ENCODE measurements around the gene PACS2.

Gene PACS2

GRCh38 chr14:105390849-105391500, 76.4 kb downstream of the PACS2 start:
- DNase-seq = no peak
- ChIA-PET POLR2A (no interaction called here), CTCF (interaction anchor here (1.3 to 3.2 kb wide), 5 partner anchors 8 to 43 kb away, joined by 3 to 16 read pairs (median 6); partner anchors contain the start of gene TEX22)
- H3K4me3 ChIP-seq (ENCODE audit: control insufficient read depth in 1 of 7, extremely low read depth in 1 of 7, insufficient read depth in 4 of 7, low read depth in 2 of 7, low read length in 6 of 7) = no peak overlapping the region
- H3K9me3 ChIP-seq (ENCODE audit: control extremely low read depth in 1 of 5, control insufficient read depth in 4 of 5, insufficient read depth in 2 of 5, low read depth in 1 of 5, low read length in 4 of 5) = no peaks in the 10 kb centered on the region
- H3K27me3 ChIP-seq (replicated peaks in 2 of 5; ENCODE audit: control insufficient read depth in 4 of 5, insufficient read depth in 5 of 5, low read length in 4 of 5) = no peaks in the 10 kb centered on the region
- peaks cover 0 to 44% (median 25%) of the 10 kb centered on the region in 4 experiments for H3K4me1 ChIP-seq (ENCODE audit: control extremely low read depth in 1 of 4, control insufficient read depth in 4 of 4, insufficient read depth in 4 of 4, low read length in 3 of 4)
- H3K27ac ChIP-seq (ENCODE audit: insufficient read depth in 1 of 2, low read depth in 1 of 2, low read length in 2 of 2, poor library complexity in 1 of 2, severe bottlenecking in 2 of 2) = peak overlapping the region in 1 of 2 experiments; percentile 38
- 93% methylated on average over 21 of the region's 24 CpGs for WGBS (ENCODE audit: insufficient coverage)
- H3K36me3 ChIP-seq (ENCODE audit: control insufficient read depth in 4 of 4, insufficient read depth in 4 of 4, low read length in 3 of 4) = peaks cover 0 to 25% (median 10%) of the 10 kb centered on the region in 4 experiments

GRCh38 chr14:105391541-105391940, 77.0 kb downstream of the PACS2 start:
- H3K4me3 ChIP-seq (ENCODE audit: control insufficient read depth in 1 of 7, extremely low read depth in 1 of 7, insufficient read depth in 4 of 7, low read depth in 2 of 7, low read length in 6 of 7) = no peak overlapping the region
- H3K27ac ChIP-seq (ENCODE audit: insufficient read depth in 1 of 2, low read depth in 1 of 2, low read length in 2 of 2, poor library complexity in 1 of 2, severe bottlenecking in 2 of 2) = no peak overlapping the region
- H3K27me3 ChIP-seq (replicated peaks in 2 of 5; ENCODE audit: control insufficient read depth in 4 of 5, insufficient read depth in 5 of 5, low read length in 4 of 5) = no peaks in the 10 kb centered on the region
- POLR2A ChIA-PET = no interaction called here
- no peak for DNase-seq
- peaks cover 0 to 46% (median 26%) of the 10 kb centered on the region in 4 experiments for H3K4me1 ChIP-seq (ENCODE audit: control extremely low read depth in 1 of 4, control insufficient read depth in 4 of 4, insufficient read depth in 4 of 4, low read length in 3 of 4)
- CTCF ChIA-PET = interaction anchor here (1.2 to 4.5 kb wide), 3 partner anchors 15 to 22 kb away, joined by 3 to 24 read pairs (median 5); no protein-coding TSS in a partner anchor
- peaks cover 0 to 20% (median 7%) of the 10 kb centered on the region in 4 experiments for H3K36me3 ChIP-seq (ENCODE audit: control insufficient read depth in 4 of 4, insufficient read depth in 4 of 4, low read length in 3 of 4)
- WGBS (ENCODE audit: insufficient coverage) = 95% methylated on average over 18 of the region's 23 CpGs
- H3K9me3 ChIP-seq (ENCODE audit: control extremely low read depth in 1 of 5, control insufficient read depth in 4 of 5, insufficient read depth in 2 of 5, low read depth in 1 of 5, low read length in 4 of 5) = no peaks in the 10 kb centered on the region

GRCh38 chr14:105392131-105393090, 77.9 kb downstream of the PACS2 start:
- 98% methylated on average over 33 of the region's 40 CpGs for WGBS (ENCODE audit: insufficient coverage)
- Histone ChIP-seq H3K4me1 (ENCODE audit: control extremely low read depth in 1 of 4, control insufficient read depth in 4 of 4, insufficient read depth in 4 of 4, low read length in 3 of 4) (peaks cover 0 to 54% (median 34%) of the 10 kb centered on the region in 4 experiments), H3K4me3 (ENCODE audit: control insufficient read depth in 1 of 7, extremely low read depth in 1 of 7, insufficient read depth in 4 of 7, low read depth in 2 of 7, low read length in 6 of 7) (no peak overlapping the region), H3K27me3 (replicated peaks in 2 of 5; ENCODE audit: control insufficient read depth in 4 of 5, insufficient read depth in 5 of 5, low read length in 4 of 5) (no peaks in the 10 kb centered on the region), H3K27ac (ENCODE audit: insufficient read depth in 1 of 2, low read depth in 1 of 2, low read length in 2 of 2, poor library complexity in 1 of 2, severe bottlenecking in 2 of 2) (no peak overlapping the region), H3K36me3 (ENCODE audit: control insufficient read depth in 4 of 4, insufficient read depth in 4 of 4, low read length in 3 of 4) (peaks cover 0 to 12% (median 6%) of the 10 kb centered on the region in 4 experiments), H3K9me3 (ENCODE audit: control extremely low read depth in 1 of 5, control insufficient read depth in 4 of 5, insufficient read depth in 2 of 5, low read depth in 1 of 5, low read length in 4 of 5) (no peaks in the 10 kb centered on the region)
- no peak for DNase-seq
- ChIA-PET CTCF (interaction anchor here (1.2 to 4.5 kb wide), 3 partner anchors 14 to 21 kb away, joined by 3 to 24 read pairs (median 5); no protein-coding TSS in a partner anchor), POLR2A (interaction anchor here (0.6 kb wide), 1 partner anchor 429 kb away, joined by 5 read pairs; no protein-coding TSS in a partner anchor)

- H3K27ac ChIP-seq (ENCODE audit: insufficient read depth in 1 of 2, low read depth in 1 of 2, low read length in 2 of 2, poor library complexity in 1 of 2, severe bottlenecking in 2 of 2) = no peak overlapping the region
- ChIA-PET CTCF (interaction anchor here (4.5 kb wide), 1 partner anchor 21 kb away, joined by 24 read pairs; no protein-coding TSS in a partner anchor), POLR2A (no interaction called here)
- peaks cover 0 to 9% (median 4%) of the 10 kb centered on the region in 4 experiments for H3K36me3 ChIP-seq (ENCODE audit: control insufficient read depth in 4 of 4, insufficient read depth in 4 of 4, low read length in 3 of 4)
- DNase-seq = no peak
- no peaks in the 10 kb centered on the region for H3K27me3 ChIP-seq (replicated peaks in 2 of 5; ENCODE audit: control insufficient read depth in 4 of 5, insufficient read depth in 5 of 5, low read length in 4 of 5)
- H3K4me1 ChIP-seq (ENCODE audit: control extremely low read depth in 1 of 4, control insufficient read depth in 4 of 4, insufficient read depth in 4 of 4, low read length in 3 of 4) = peaks cover 0 to 60% (median 40%) of the 10 kb centered on the region in 4 experiments
- 96% methylated on average over 14 of the region's 14 CpGs for WGBS (ENCODE audit: insufficient coverage)
- H3K9me3 ChIP-seq (ENCODE audit: control extremely low read depth in 1 of 5, control insufficient read depth in 4 of 5, insufficient read depth in 2 of 5, low read depth in 1 of 5, low read length in 4 of 5) = no peaks in the 10 kb centered on the region
- H3K4me3 ChIP-seq (ENCODE audit: control insufficient read depth in 1 of 7, extremely low read depth in 1 of 7, insufficient read depth in 4 of 7, low read depth in 2 of 7, low read length in 6 of 7) = no peak overlapping the region
Observed at GRCh38 chr14:105393151-105393550, 78.6 kb downstream of the PACS2 start.

- Histone ChIP-seq H3K27me3 (replicated peaks in 2 of 5; ENCODE audit: control insufficient read depth in 4 of 5, insufficient read depth in 5 of 5, low read length in 4 of 5) (no peaks in the 10 kb centered on the region), H3K36me3 (ENCODE audit: control insufficient read depth in 4 of 4, insufficient read depth in 4 of 4, low read length in 3 of 4) (peaks cover 0 to 13% (median 7%) of the 10 kb centered on the region in 4 experiments), H3K4me3 (ENCODE audit: control insufficient read depth in 1 of 7, extremely low read depth in 1 of 7, insufficient read depth in 4 of 7, low read depth in 2 of 7, low read length in 6 of 7) (no peak overlapping the region), H3K9me3 (ENCODE audit: control extremely low read depth in 1 of 5, control insufficient read depth in 4 of 5, insufficient read depth in 2 of 5, low read depth in 1 of 5, low read length in 4 of 5) (no peaks in the 10 kb centered on the region), H3K27ac (ENCODE audit: insufficient read depth in 1 of 2, low read depth in 1 of 2, low read length in 2 of 2, poor library complexity in 1 of 2, severe bottlenecking in 2 of 2) (no peak overlapping the region), H3K4me1 (ENCODE audit: control extremely low read depth in 1 of 4, control insufficient read depth in 4 of 4, insufficient read depth in 4 of 4, low read length in 3 of 4) (peaks cover 0 to 59% (median 39%) of the 10 kb centered on the region in 4 experiments)
- POLR2A ChIA-PET = interaction anchor here (0.5 kb wide), 1 partner anchor 14 kb away, joined by 4 read pairs; no protein-coding TSS in a partner anchor
- no peak for DNase-seq
- CTCF ChIA-PET = interaction anchor here (4.5 kb wide), 1 partner anchor 22 kb away, joined by 24 read pairs; no protein-coding TSS in a partner anchor
- 90% methylated on average over 21 of the region's 25 CpGs for WGBS (ENCODE audit: insufficient coverage)
Observed at GRCh38 chr14:105394714-105395537, 80.4 kb downstream of the PACS2 start.

- DNase-seq = no peak
- Histone ChIP-seq H3K4me1 (ENCODE audit: control extremely low read depth in 1 of 4, control insufficient read depth in 4 of 4, insufficient read depth in 4 of 4, low read length in 3 of 4) (peaks cover 0 to 54% (median 37%) of the 10 kb centered on the region in 4 experiments), H3K36me3 (ENCODE audit: control insufficient read depth in 4 of 4, insufficient read depth in 4 of 4, low read length in 3 of 4) (peaks cover 0 to 18% (median 13%) of the 10 kb centered on the region in 4 experiments), H3K4me3 (ENCODE audit: control insufficient read depth in 1 of 7, extremely low read depth in 1 of 7, insufficient read depth in 4 of 7, low read depth in 2 of 7, low read length in 6 of 7) (no peak overlapping the region), H3K9me3 (ENCODE audit: control extremely low read depth in 1 of 5, control insufficient read depth in 4 of 5, insufficient read depth in 2 of 5, low read depth in 1 of 5, low read length in 4 of 5) (peaks cover 0 to 4% (median 0%) of the 10 kb centered on the region in 5 experiments), H3K27me3 (replicated peaks in 2 of 5; ENCODE audit: control insufficient read depth in 4 of 5, insufficient read depth in 5 of 5, low read length in 4 of 5) (no peaks in the 10 kb centered on the region), H3K27ac (ENCODE audit: insufficient read depth in 1 of 2, low read depth in 1 of 2, low read length in 2 of 2, poor library complexity in 1 of 2, severe bottlenecking in 2 of 2) (no peak overlapping the region)
- POLR2A ChIA-PET = interaction anchor here (0.5 kb wide), 1 partner anchor 14 kb away, joined by 4 read pairs; no protein-coding TSS in a partner anchor
- 97% methylated on average over 8 of the region's 8 CpGs for WGBS (ENCODE audit: insufficient coverage)
- CTCF ChIA-PET = interaction anchor here (1.3 to 4.5 kb wide), 2 partner anchors 16 to 23 kb away, joined by 5 to 24 read pairs; no protein-coding TSS in a partner anchor
Observed at GRCh38 chr14:105395538-105395854, 80.9 kb downstream of the PACS2 start.

All from common myeloid progenitor, CD34-positive (primary cell).